ENCODE results near the gene CLSTN2.

GRCh38 chr3:140399871-140400270 lies 464.9 kb downstream of the CLSTN2 start:
- TF ChIP-seq CTCF (IDR thresholded peaks at IDR 0.05 in 8 of 11, conservative IDR thresholded peaks at IDR 0.05 in 3 of 11): no peak
- TF ChIP-seq POLR2A (IDR thresholded peaks at IDR 0.05): no peak
